H1 (cell line): Measurements from ENCODE around the gene FKBP5. TPM values are rescaled to one million over a fixed set of nuclear protein-coding genes. Genes with fewer than 3 reads are reported as not detected.

Source experiments
- CTCF ChIA-PET: fragments of 300-600 bp; sonication (Branson Sonifier 250); formaldehyde crosslinking; loops from one replicate; lab custom pipeline; 2021; ENCODE audit not compliant: partially characterized antibody; lab: Charles Lee
- POLR2A ChIA-PET: fragments of 300-600 bp; sonication (Branson Sonifier 250); formaldehyde crosslinking; loops from one replicate; lab custom pipeline; 2021; ENCODE audit warnings: inconsistent platforms; ENCODE audit not compliant: partially characterized antibody; lab: Charles Lee
- DNase-seq, 2 experiments: peaks; one replicate each; pipeline versions ENCODE4 v3.0.0 to v3.0.0-alpha.2; 2010 to 2022; ENCODE audit warnings: low spot score in 2 of 2, low read depth in 1 of 2, mixed read lengths in 1 of 2
- FAIRE-seq: peaks from 2 replicates; lab custom pipeline; 2011; peaks lifted over from hg19 to GRCh38; lab: Jason Lieb, UNC
- H2AFZ ChIP-seq: 2 replicates; pipeline ENCODE4 v1.8.1; 2012; ENCODE audit warnings: low read length, inconsistent platforms
- H2AK5ac ChIP-seq: 2 replicates; pipeline ENCODE4 v1.6.1; 2013; ENCODE audit warnings: low read depth, low read length
- H2BK120ac ChIP-seq: replicated peaks from 2 replicates; pipeline ENCODE3; 2013; ENCODE audit warnings: low read depth, low read length, inconsistent platforms
- H2BK12ac ChIP-seq: 2 replicates; pipeline ENCODE4 v1.6.1; 2013; ENCODE audit warnings: low read depth, low read length
- H2BK15ac ChIP-seq: 2 replicates; pipeline ENCODE4 v1.6.1; 2013; ENCODE audit warnings: low read length
- H2BK20ac ChIP-seq: 2 replicates; pipeline ENCODE4 v1.6.1; 2013; ENCODE audit warnings: low read length
- H2BK5ac ChIP-seq: 2 replicates; pipeline ENCODE4 v1.6.1; 2013; ENCODE audit warnings: low read depth, low read length
- H3K14ac ChIP-seq: 2 replicates; pipeline ENCODE4 v1.6.1; 2013; ENCODE audit warnings: inconsistent platforms; ENCODE audit not compliant: insufficient read length
- H3K18ac ChIP-seq: 2 replicates; pipeline ENCODE4 v1.6.1; 2013; ENCODE audit warnings: low read length; ENCODE audit errors: extremely low read depth
- H3K23ac ChIP-seq: 2 replicates; pipeline ENCODE4 v1.6.1; 2013; ENCODE audit warnings: inconsistent platforms; ENCODE audit not compliant: insufficient read length
- H3K23me2 ChIP-seq: 2 replicates; pipeline ENCODE4 v1.6.1; 2013; ENCODE audit warnings: low read depth, low read length
- H3K27ac ChIP-seq: 2 replicates; pipeline ENCODE4 v1.6.1; 2011; ENCODE audit warnings: low read depth, low read length, inconsistent platforms
- H3K27me3 ChIP-seq, 4 experiments: replicated peaks in 1 of 4; 1 replicate in 1 of 4; 2 replicates in 3 of 4; pipeline versions ENCODE4 v1.6.1 to v1.8.1; 2011 to 2013; ENCODE audit warnings: low read length in 3 of 4, mild to moderate bottlenecking in 3 of 4, inconsistent platforms in 2 of 4, mixed read lengths in 2 of 4, moderate library complexity in 1 of 4; ENCODE audit not compliant: control insufficient read depth in 3 of 4, insufficient read depth in 3 of 4; ENCODE audit errors: extremely low read depth in 1 of 4
- H3K36me3 ChIP-seq, 4 experiments: 2 replicates each; pipeline versions ENCODE4 v1.6.1 to v1.8.1; 2011 to 2013; ENCODE audit warnings: mild to moderate bottlenecking in 4 of 4, low read length in 3 of 4, moderate library complexity in 2 of 4, control low read depth in 1 of 4, inconsistent platforms in 1 of 4; ENCODE audit not compliant: insufficient read depth in 4 of 4, control insufficient read depth in 2 of 4
- H3K4ac ChIP-seq: replicated peaks from 2 replicates; pipeline ENCODE3; 2013; ENCODE audit warnings: low read length, low read depth, mixed read lengths, inconsistent platforms; ENCODE audit not compliant: insufficient read length
- H3K4me1 ChIP-seq, 4 experiments: replicated peaks in 1 of 4; 1 replicate in 1 of 4; 2 replicates in 3 of 4; pipeline versions ENCODE4 v1.6.1 to v1.8.1; 2011 to 2013; ENCODE audit warnings: low read length in 3 of 4, inconsistent platforms in 2 of 4, mixed read lengths in 1 of 4; ENCODE audit not compliant: insufficient read depth in 4 of 4, control insufficient read depth in 3 of 4
- H3K4me2 ChIP-seq, 2 experiments: 2 replicates each; pipeline versions ENCODE4 v1.6.1 to v1.8.1; 2011 to 2013; ENCODE audit warnings: low read depth in 2 of 2, low read length in 2 of 2, control low read depth in 1 of 2, inconsistent platforms in 1 of 2, mild to moderate bottlenecking in 1 of 2; ENCODE audit not compliant: insufficient read depth in 1 of 2
- H3K4me3 ChIP-seq, 4 experiments: fragments of 200-600, 300-600 bp in 1 of 4; sonication (generic), shearing (Covaris generic), sonication (Bioruptor Twin) in 1 of 4; 2 replicates each; pipeline versions ENCODE4 v1.5.1 to v1.8.1; 2011 to 2016; ENCODE audit warnings: low read length in 4 of 4, low read depth in 3 of 4, control low read depth in 2 of 4, inconsistent platforms in 2 of 4, mild to moderate bottlenecking in 2 of 4, mixed read lengths in 1 of 4, moderate library complexity in 1 of 4; ENCODE audit not compliant: insufficient read depth in 2 of 4; ENCODE audit errors: extremely low read depth in 1 of 4
- H3K56ac ChIP-seq: replicated peaks from 2 replicates; pipeline ENCODE3; 2013; ENCODE audit warnings: low read depth, mild to moderate bottlenecking, mixed read lengths, low read length, inconsistent platforms; ENCODE audit not compliant: insufficient read length
- H3K79me1 ChIP-seq: 2 replicates; pipeline ENCODE4 v1.6.1; 2013; ENCODE audit warnings: low read depth, low read length, control low read depth
- H3K79me2 ChIP-seq, 2 experiments: 2 replicates each; pipeline versions ENCODE4 v1.6.1 to v1.8.1; 2012 to 2013; ENCODE audit warnings: low read length in 2 of 2, mild to moderate bottlenecking in 2 of 2, inconsistent platforms in 1 of 2; ENCODE audit not compliant: insufficient read depth in 2 of 2, control insufficient read depth in 1 of 2
- H3K9ac ChIP-seq, 4 experiments: replicated peaks in 1 of 4; 1 replicate in 1 of 4; 2 replicates in 3 of 4; pipeline versions ENCODE4 v1.6.1 to v1.8.1; 2011 to 2013; ENCODE audit warnings: low read depth in 3 of 4, low read length in 3 of 4, control low read depth in 2 of 4, mild to moderate bottlenecking in 2 of 4, moderate library complexity in 2 of 4, inconsistent platforms in 1 of 4; ENCODE audit errors: extremely low read depth in 1 of 4
- H3K9me3 ChIP-seq, 2 experiments: 2 replicates each; pipeline versions ENCODE4 v1.6.1 to v1.8.1; 2012 to 2013; ENCODE audit warnings: mild to moderate bottlenecking in 2 of 2, moderate library complexity in 2 of 2, control low read depth in 1 of 2, inconsistent platforms in 1 of 2, low read depth in 1 of 2, low read length in 1 of 2, mixed read lengths in 1 of 2; ENCODE audit not compliant: insufficient read depth in 2 of 2
- H4K20me1 ChIP-seq, 2 experiments: replicated peaks in 1 of 2; 2 replicates each; pipeline versions ENCODE3 to v1.8.1; 2011 to 2013; ENCODE audit warnings: inconsistent platforms in 2 of 2, low read length in 2 of 2, mild to moderate bottlenecking in 1 of 2; ENCODE audit not compliant: insufficient read depth in 2 of 2, control insufficient read depth in 1 of 2
- H4K5ac ChIP-seq: 2 replicates; pipeline ENCODE4 v1.6.1; 2013; ENCODE audit warnings: low read length, low read depth, mixed read lengths, inconsistent platforms; ENCODE audit not compliant: insufficient read length
- H4K8ac ChIP-seq: 2 replicates; pipeline ENCODE4 v1.8.0; 2013; ENCODE audit warnings: mild to moderate bottlenecking, moderate library complexity, low read length, inconsistent platforms; ENCODE audit not compliant: insufficient read depth; ENCODE audit errors: extremely low read depth
- H4K91ac ChIP-seq: replicated peaks from 2 replicates; pipeline ENCODE3; 2013; ENCODE audit warnings: low read length, mixed read lengths, inconsistent platforms; ENCODE audit not compliant: insufficient read length
- HDAC6 ChIP-seq: IDR thresholded peaks from one replicate; pipeline ENCODE4 v1.7.1; 2012; ENCODE audit warnings: low read depth, mild to moderate bottlenecking, inconsistent platforms, low read length, moderate library complexity
- MAFK ChIP-seq: IDR thresholded peaks from 2 replicates; pipeline ENCODE4 v1.6.1; 2012; ENCODE audit warnings: low read depth, mild to moderate bottlenecking, improper control_type of control experiment, low read length
- POLR2A ChIP-seq, 2 experiments: IDR thresholded peaks; 1 replicate in 1 of 2; 2 replicates in 1 of 2; pipeline ENCODE4 v1.6.1; 2011; ENCODE audit warnings: low read depth in 2 of 2, low read length in 2 of 2, mild to moderate bottlenecking in 2 of 2; ENCODE audit errors: control extremely low read depth in 1 of 2
- RFX5 ChIP-seq: IDR thresholded peaks from 2 replicates; pipeline ENCODE4 v1.6.1; 2011; ENCODE audit warnings: low read depth, low read length, improper control_type of control experiment, borderline replicate concordance
- RXRA ChIP-seq: IDR thresholded peaks from 2 replicates; pipeline ENCODE4 v1.6.1; 2011; ENCODE audit warnings: low read depth, mild to moderate bottlenecking, low read length, moderate library complexity; ENCODE audit not compliant: insufficient read depth
- SUZ12 ChIP-seq: fragments of 200-600 bp; sonication (generic); IDR thresholded peaks from 2 replicates; pipeline ENCODE4 v1.6.1; 2012; ENCODE audit warnings: mild to moderate bottlenecking, inconsistent platforms, low read length, moderate library complexity, mixed read lengths
- WGBS, 2 experiments: shearing (Covaris generic) in 1 of 2; methylation state at CpG; one replicate each; pipeline versions ENCODE4 v1.1.6 to v1.1.7; 2013 to 2015; ENCODE audit warnings: low lambda C conversion rate in 2 of 2, mixed read lengths in 2 of 2, inconsistent platforms in 1 of 2, low coverage in 1 of 2, missing lambda C conversion rate in 1 of 2; ENCODE audit not compliant: insufficient replicate concordance in 2 of 2, insufficient coverage in 1 of 2, insufficient read length in 1 of 2; ENCODE audit errors: extremely low coverage in 1 of 2, missing lambda C conversion rate in 1 of 2; 5-methylcytosine and 5-hydroxymethylcytosine counted together
- polyA plus RNA-seq, 7 experiments: library from polyadenylated mRNA; depleted of rRNA in 3 of 7; stranded (reverse) in 5 of 7; unstranded in 2 of 7; fragments of >200 nt in 5 of 7; fragments of 200-250 nt in 2 of 7; gene quantifications; 1 replicate in 5 of 7; 2 replicates in 1 of 7; 4 replicates in 1 of 7; pipeline versions ENCODE4 v1.2.1 to v1.2.3, GENCODE V29; 2011 to 2013; ENCODE audit warnings: missing spikeins in 2 of 7, mixed read lengths in 2 of 7
- total RNA-seq: library from RNA; stranded (reverse); fragmentation: NEBNext Ultra II Directional; extraction: Animal tissue kit (Norgen Biotek cat#: 25700); gene quantifications from 2 replicates; pipeline ENCODE4 v1.2.1, GENCODE V29; 2021
- TF ChIP-seq, protein P1 (sequence below): IDR thresholded peaks from 2 replicates; pipeline ENCODE4 v1.6.1; 2012; ENCODE audit warnings: inconsistent platforms
- TF ChIP-seq, protein P2 (sequence below): IDR thresholded peaks from 2 replicates; pipeline ENCODE4 v1.6.1; 2011; ENCODE audit warnings: low read depth, mild to moderate bottlenecking, low read length; ENCODE audit not compliant: insufficient read depth

The FKBP5 gene
- total and polyA plus RNA-seq, 2 of the 8 experiments (the other 6 are each of a cell fraction or from before 2014, with no cell fraction given): 14.3 to 40.4 TPM

DNA sequence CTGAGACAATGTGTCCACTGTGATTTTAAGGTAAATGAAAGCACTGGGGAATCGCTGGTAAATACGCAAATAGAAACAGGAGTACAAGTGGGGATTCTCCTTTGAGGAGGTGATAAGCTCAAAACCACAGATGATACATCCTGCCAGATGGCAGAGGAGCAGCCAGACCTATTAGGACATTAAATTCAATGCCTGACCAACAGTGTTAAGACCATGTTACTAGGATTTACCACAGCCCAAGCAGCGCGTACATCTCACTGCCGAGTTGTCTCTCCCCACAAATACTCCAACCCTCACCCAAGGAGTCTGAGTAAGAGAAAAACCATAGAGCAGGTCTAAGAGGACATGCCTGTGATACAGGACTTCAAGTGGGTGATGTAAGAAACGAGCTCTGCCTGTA is 107.1 kb downstream of the FKBP5 start:
- no peak overlapping the region for H4K5ac ChIP-seq
- H2BK120ac ChIP-seq: no peak overlapping the region
- H2BK15ac ChIP-seq: no peak overlapping the region
- H3K27me3 ChIP-seq: no peaks in the 10 kb centered on the region
- no peak overlapping the region for H2BK20ac ChIP-seq
- 90% methylated on average over 6 of the region's 6 CpGs; no CpG with 5 or more reads in 1 of the 2 experiments for WGBS, 2 experiments
- no peak overlapping the region for H2AFZ ChIP-seq
- H4K20me1 ChIP-seq: no peaks in the 10 kb centered on the region
- H3K4ac ChIP-seq: no peak overlapping the region
- no peaks in the 10 kb centered on the region for H3K4me1 ChIP-seq
- TF ChIP-seq RFX5: no peak
- no peak for TF ChIP-seq SUZ12
- TF ChIP-seq, protein P1, sequence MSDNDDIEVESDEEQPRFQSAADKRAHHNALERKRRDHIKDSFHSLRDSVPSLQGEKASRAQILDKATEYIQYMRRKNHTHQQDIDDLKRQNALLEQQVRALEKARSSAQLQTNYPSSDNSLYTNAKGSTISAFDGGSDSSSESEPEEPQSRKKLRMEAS: no peak
- TF ChIP-seq HDAC6: no peak
- TF ChIP-seq, protein P2, sequence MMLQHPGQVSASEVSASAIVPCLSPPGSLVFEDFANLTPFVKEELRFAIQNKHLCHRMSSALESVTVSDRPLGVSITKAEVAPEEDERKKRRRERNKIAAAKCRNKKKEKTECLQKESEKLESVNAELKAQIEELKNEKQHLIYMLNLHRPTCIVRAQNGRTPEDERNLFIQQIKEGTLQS: no peak
- TF ChIP-seq RXRA: no peak
- TF ChIP-seq POLR2A (IDR thresholded peaks at IDR 0.05; ENCODE audit: control extremely low read depth in 1 of 2, low read depth in 2 of 2, low read length in 2 of 2): no peak
- TF ChIP-seq MAFK: no peak
- no peak overlapping the region for H3K18ac ChIP-seq
- H4K91ac ChIP-seq: no peak overlapping the region
- no peak overlapping the region for H3K27ac ChIP-seq
- no peak overlapping the region for H4K8ac ChIP-seq
- FAIRE-seq (no peak), DNase-seq (peak in 1 of 2 experiments; percentile 26)
- no peaks in the 10 kb centered on the region for H3K79me2 ChIP-seq
- H2BK5ac ChIP-seq: no peak overlapping the region
- H3K9me3 ChIP-seq: no peaks in the 10 kb centered on the region
- no peak overlapping the region for H3K56ac ChIP-seq
- no peaks in the 10 kb centered on the region for H3K23me2 ChIP-seq
- H3K79me1 ChIP-seq: no peaks in the 10 kb centered on the region
- no peak overlapping the region for H2AK5ac ChIP-seq
- H3K9ac ChIP-seq: no peak overlapping the region
- CTCF ChIA-PET: interaction anchor here (0.7 to 5.1 kb wide), 7 partner anchors 11 to 176 kb away, joined by 3 to 84 read pairs (median 3); partner anchors contain the start of gene ARMC12
- H3K4me2 ChIP-seq: no peak overlapping the region
- no peak overlapping the region for H2BK12ac ChIP-seq
- H3K14ac ChIP-seq: no peak overlapping the region
- no peak overlapping the region for H3K23ac ChIP-seq
- POLR2A ChIA-PET: interaction anchor here (0.6 to 0.7 kb wide), 2 partner anchors 14 to 281 kb away, joined by 3 read pairs; no protein-coding TSS in a partner anchor
- peaks cover 0 to 16% (median 1%) of the 10 kb centered on the region in 4 experiments; a peak in 3 of 8 replicates for H3K36me3 ChIP-seq
- H3K4me3 ChIP-seq: no peak overlapping the region
